CD4-positive, alpha-beta T cell treated with Interleukin-4 for 4 hours (primary cell): ENCODE measurements around the gene USP47.

Experiments
- DNase-seq: peaks from one replicate; pipeline ENCODE4 v3.0.0-alpha.2; 2020

Gene USP47

GRCh38 chr11:11836676-11837231, 5.0 kb upstream of the USP47 start:
- no peak for DNase-seq

GRCh38 chr11:11839718-11840117, 2.1 kb upstream of the USP47 start:
- DNase-seq = no peak

GRCh38 chr11:11841116-11841722, 553 bp upstream of the USP47 start:
- no peak for DNase-seq

GRCh38 chr11:11842421-11843008, 743 bp downstream of the USP47 start:
- DNase-seq = peak; percentile 70

- DNase-seq = peak; percentile 86
These were observed 1.4 kb downstream of the USP47 start for GRCh38 chr11:11843211-11843621.

GRCh38 chr11:11843642-11844041, 1.9 kb downstream of the USP47 start:
- DNase-seq = no peak

- DNase-seq = no peak
These were observed 2.5 kb downstream of the USP47 start for GRCh38 chr11:11844272-11844671.

- no peak for DNase-seq
These were observed 3.3 kb downstream of the USP47 start for GRCh38 chr11:11845071-11845470.

GRCh38 chr11:11845551-11845950, 3.8 kb downstream of the USP47 start:
- DNase-seq = peak; percentile 21

GRCh38 chr11:11847082-11847481, 5.3 kb downstream of the USP47 start:
- DNase-seq = no peak

GRCh38 chr11:11848891-11849746, 7.3 kb downstream of the USP47 start:
- peak; percentile 70 for DNase-seq

GRCh38 chr11:11850668-11851067, 8.9 kb downstream of the USP47 start:
- DNase-seq = no peak

- peak; percentile 66 for DNase-seq
These were observed 14.9 kb downstream of the USP47 start for GRCh38 chr11:11856638-11857037.

- DNase-seq = peak; percentile 50
These were observed 16.0 kb downstream of the USP47 start for GRCh38 chr11:11857769-11858168.

GRCh38 chr11:11858676-11859075, 16.9 kb downstream of the USP47 start:
- no peak for DNase-seq

- DNase-seq = no peak
These were observed 18.6 kb downstream of the USP47 start for GRCh38 chr11:11860103-11860979.

GRCh38 chr11:11862999-11863398, 21.2 kb downstream of the USP47 start:
- no peak for DNase-seq

- no peak for DNase-seq
These were observed 22.6 kb downstream of the USP47 start for GRCh38 chr11:11864332-11864731.

GRCh38 chr11:11864803-11865202, 23.0 kb downstream of the USP47 start:
- DNase-seq = no peak

GRCh38 chr11:11865449-11865848, 23.7 kb downstream of the USP47 start:
- DNase-seq = no peak

- no peak for DNase-seq
These were observed 24.4 kb downstream of the USP47 start for GRCh38 chr11:11866203-11866602.

- no peak for DNase-seq
These were observed 25.9 kb downstream of the USP47 start for GRCh38 chr11:11867720-11868119.

- DNase-seq = no peak
These were observed 30.2 kb downstream of the USP47 start for GRCh38 chr11:11871991-11872401.
